Measurements from ENCODE around the gene SND1.

The SND1 gene

DNA sequence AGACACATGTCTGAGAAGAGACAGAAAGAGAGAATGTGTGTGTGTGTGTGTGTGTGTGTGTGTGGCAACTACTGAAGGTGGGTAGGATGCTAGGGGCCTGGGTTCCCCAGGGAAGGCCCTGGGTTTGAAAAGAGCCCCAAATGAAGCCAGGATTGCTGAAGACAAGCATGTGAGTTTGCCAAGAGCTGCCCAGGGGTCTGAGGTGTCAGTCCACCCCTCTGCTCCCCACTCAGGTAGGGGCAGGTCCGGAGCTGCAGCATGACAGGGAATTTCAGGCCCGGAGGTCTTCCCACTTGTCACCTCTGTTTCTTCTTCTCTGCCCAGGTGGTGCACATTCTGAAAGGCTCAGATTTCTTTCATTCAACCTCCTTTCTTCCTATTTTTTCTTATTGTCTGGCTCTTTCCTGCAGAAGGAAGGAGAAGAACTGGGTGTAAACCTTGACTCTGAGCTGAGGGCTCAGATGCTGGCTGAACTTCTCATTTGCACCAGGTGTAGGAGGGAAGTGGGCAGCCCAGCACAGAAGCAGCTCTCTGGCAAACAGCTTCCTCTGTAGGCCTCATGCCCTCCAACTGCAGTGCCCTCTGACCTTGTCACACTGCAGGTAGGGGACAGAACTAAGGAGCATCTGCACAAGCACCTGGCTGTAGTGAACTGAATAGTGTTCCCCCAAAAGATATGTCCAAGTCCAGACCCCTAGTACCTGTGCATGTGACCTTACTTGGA is 458.8 kb downstream of the SND1 start:
- no peak for DNase-seq

DNA sequence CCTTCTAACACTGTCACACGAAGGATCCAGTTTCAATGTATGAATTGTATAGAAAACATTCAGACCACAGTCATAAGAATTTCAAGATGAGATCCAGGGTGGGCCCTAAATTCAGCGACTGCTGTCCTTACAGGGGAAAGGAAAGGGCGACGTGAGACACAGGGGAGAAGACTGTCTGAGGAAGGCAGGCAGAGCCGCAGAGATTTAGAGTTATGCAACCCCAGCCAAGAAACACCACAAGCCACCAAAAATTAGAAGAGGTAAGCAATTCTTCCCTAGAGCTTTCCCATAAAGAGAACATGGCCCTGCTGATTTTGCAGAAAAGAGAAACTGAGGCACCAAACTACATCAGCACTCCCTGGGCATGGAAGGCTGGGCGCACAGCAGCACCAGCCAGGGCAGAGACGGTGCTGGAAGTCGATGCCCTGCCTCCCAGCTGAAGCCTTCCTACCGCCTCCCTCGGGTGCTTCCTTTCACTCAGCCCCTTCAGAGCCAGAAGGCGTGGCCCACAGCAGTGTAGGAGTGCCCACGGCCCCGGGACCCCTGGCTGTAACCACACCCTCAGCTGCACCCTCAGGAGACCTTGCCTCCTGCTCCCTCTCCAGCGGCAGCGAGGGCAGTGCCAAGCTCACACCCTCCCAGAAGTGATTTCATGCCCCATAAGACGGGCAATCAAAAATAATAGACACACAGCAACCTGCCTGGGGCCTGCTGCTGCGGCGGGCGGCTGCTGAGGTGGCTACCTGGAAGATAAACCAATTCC is 460.2 kb downstream of the SND1 start:
- no peak for DNase-seq

DNA sequence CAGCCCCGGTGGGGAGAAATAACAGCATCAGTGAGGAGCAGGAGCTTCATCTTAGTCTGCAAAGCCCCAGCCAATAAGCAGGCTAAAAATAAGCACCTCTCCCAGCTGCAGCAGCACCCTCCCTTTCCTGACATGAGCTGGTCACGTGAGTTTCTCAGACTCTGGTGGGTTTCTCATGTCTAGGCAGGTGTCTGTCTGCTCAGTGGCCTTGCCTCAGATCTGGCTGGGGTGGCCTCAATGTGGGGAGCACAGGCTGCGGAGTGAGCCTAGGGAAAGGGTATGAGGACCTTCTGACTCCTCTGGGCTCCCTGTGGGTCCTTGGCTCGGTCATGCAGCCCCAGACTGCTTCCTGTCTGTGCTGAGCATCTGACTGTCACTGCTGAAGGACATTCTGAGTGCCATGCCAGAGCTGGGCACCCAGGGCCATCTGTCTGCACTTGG is 460.8 kb downstream of the SND1 start:
- DNase-seq: no peak

DNA sequence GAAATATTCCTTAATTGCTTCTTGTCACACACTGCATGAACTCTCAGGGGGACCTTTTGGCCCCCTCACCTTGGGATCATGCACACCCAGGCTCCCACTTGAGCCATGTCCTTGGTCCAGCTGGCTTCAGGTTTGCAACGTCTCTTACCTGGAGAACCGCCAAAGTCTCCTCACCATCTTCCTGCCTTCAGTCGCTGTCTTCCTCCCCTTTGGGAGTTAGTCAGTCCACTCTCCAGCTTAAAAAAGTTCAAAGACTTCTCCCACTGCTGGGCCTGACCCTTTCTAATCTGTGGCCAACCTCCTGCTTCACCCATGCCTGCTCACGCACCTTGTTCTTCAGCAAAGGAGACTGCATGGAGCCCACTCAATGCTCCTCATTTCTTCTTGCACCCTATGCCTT is 461.8 kb downstream of the SND1 start:
- no peak for DNase-seq

DNA sequence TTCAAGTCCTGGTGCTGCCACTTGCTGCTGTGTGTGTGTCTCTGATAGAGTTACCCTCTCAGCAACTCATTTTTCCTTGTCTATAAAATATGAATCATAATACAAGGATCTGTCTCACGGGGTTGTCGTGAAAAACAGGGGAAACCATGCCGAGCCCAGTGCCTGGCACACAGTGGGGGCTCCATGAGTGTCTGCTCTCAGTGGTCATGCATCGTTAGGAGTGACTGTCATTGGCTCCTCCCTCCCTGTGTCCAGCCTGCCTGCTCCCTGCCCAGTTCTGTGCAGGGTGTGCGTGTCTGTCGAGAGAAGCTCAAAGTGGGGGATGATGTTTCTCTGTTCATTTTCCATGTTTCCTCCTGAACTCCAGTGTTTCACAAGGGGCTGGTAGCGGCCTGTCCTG is 462.8 kb downstream of the SND1 start:
- DNase-seq: no peak

GRCh38 chr7:128115336-128115820 is 463.4 kb downstream of the SND1 start:
- no peak for DNase-seq

GRCh38 chr7:128115821-128116723 is 464.1 kb downstream of the SND1 start:
- no peak for DNase-seq

GRCh38 chr7:128116740-128117139 is 464.7 kb downstream of the SND1 start:
- no peak for DNase-seq

GRCh38 chr7:128117691-128118090 is 465.7 kb downstream of the SND1 start:
- DNase-seq: no peak

GRCh38 chr7:128119036-128119435 is 467.0 kb downstream of the SND1 start:
- DNase-seq: no peak

- DNase-seq: no peak
Measured at GRCh38 chr7:128120116-128120515, 468.1 kb downstream of the SND1 start.

GRCh38 chr7:128120976-128121490 is 469.0 kb downstream of the SND1 start:
- no peak for DNase-seq

- no peak for DNase-seq
Measured at GRCh38 chr7:128121711-128122530, 469.9 kb downstream of the SND1 start.

DNA sequence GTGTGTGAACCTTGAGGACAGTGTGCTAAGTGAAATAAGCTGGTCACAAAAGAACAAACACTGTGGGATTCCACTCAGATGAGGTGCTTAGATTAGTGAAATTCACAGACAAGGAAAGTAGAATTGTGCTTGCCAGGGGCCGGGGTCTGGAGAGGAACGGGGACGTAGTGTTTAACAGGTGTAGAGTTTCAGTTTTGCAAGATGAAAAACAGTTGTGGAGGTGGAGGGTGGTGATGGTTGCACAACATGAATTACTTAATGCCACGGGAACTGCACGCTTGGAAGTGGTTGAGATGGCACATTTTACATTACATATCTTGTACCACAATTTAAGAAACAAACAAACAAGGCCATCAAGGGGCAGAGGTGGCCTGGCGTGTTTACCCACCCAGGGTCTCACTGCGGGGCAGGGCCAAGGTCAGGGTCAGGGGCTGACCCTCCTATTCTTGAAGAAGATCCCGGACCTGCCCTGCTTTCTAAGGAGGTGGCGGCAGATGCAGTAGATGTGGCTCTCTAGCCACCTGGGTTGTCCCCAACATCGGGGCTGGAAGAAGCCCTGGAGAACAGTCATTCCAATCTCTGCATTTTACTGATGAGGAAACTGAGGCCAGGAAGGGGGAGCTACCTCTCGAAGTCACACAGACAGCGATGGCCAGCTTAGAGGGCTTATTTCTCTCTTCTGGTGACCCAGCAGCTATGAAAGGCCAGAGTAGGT is 470.7 kb downstream of the SND1 start:
- DNase-seq: no peak

DNA sequence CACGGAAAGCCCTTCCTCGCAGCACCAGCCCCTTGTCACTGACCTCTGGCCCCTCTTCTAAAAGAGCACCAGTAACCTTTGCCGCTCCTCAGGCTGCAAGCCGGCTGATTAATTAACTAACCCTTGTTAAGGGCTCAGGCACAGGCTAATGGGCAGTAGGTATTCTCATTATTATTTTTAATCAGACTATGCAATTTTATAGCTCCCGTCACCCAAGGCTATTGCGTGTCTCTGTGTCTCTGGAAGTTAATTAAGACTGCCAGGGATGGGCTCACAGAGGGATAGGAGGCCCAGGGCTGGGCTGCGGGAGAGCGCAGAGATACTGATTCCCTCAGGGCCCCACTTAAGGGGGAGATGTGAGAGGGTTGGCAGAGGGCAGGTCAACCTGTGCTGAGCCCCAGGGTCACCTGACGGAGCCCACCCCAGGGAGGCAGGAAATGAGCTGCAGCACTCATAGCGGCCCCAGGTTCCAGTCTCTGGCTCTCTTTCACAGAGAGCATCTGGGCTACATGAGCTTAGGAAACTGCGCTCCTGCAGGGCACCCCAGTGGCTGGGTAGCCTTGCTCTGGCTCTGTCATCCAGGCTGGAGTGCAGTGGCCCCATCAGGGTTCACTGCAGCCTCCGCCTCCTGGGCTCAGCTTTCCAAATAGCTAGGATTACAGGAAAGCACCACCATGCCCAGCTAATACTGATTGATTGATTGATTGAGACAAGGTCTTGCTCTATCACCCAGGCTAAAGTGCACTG is 471.5 kb downstream of the SND1 start:
- no peak for DNase-seq

DNA sequence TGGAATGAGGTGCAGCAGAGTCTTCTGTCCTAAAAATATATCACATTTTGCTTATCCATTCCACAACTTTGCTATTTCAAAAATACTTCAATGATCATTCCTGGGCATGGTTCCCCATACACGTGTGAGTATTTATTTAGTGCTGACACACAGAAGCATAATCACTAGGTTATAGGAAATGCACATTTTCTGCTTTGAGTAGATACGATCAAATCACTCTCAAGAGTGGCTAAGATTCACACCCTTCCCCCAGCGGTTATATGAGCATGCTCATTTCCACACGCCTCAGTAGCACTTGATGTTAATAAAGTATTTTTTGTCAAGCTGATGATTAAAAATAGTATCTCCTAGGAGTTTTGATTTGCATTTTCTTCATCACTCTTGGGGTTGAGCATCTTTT is 472.8 kb downstream of the SND1 start:
- DNase-seq: no peak

DNA sequence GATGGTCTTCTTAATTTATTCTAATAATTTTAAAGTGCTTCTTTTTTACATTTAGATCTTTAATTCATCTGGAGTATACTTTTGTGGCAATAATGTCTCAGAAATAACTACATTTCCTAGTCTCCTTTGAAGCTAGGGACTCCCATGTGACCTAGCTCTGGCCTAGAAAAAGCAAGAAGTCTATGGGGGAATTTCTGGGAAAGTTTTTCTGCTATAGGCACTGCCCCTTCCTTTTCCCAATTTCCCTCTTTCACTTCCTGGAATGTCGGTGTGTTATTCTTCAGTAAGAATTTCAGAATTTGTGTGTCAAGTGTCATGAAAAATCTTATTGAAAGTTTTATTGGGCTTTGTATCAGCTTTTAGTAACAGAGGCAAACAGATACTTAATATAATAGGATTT is 473.8 kb downstream of the SND1 start:
- no peak for DNase-seq

DNA sequence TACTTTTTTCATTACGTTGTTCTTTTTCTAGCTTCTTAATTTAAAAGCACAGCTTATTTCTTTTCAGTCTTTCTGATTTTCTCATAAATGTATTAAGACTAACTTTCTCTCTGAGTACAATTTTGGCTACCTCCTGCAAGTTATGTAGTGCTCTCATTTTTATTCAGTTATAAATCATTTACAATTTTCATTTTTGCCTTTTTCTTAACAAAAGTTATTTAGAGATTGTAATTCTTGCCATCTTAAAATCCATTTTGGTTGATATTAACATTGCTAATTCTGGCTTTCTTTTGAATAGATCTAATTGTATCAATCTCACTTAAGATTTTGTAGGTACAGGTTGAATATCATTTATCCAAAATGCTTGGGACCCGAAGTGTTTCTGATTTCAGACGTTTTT is 476.4 kb downstream of the SND1 start:
- DNase-seq: no peak

DNA sequence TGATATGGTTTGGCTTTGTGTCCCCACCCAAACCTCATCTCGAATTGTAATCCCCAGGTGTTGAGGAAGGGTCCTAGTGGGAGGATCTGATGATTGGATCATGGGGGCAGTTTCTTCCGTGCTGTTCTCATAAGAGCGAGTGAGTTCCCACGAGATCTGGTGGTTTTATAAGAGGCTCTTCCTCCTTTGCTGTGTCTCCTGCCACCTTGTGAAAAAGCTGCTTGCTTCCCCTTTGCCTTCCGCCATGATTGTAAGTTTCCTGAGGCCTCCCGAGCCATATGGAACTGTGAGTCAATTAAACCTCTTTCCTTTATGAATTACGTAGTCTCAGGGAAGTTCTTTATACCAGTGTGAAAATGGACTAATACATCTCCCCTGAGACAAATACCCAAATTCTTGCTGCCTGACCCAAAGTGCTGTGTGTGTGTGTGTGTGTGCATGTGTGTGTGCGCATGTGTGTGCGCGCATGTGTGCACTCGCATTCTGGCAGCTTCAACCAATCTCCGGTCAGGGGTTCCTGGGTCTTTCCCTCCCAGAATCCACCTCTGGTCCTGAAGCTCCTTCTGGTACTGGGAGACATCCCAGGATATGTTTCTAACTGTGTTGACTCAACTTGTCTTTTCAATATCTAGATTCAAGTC is 477.4 kb downstream of the SND1 start:
- DNase-seq: no peak

GRCh38 chr7:128131115-128131514 is 479.1 kb downstream of the SND1 start:
- no peak for DNase-seq

Data from NCI-H2029 treated with DMSO at 0.1 percent for 48 hours (cell line).